PC-9 (cell line): ENCODE results near the gene ZNF587.

Source experiments
- CTCF ChIP-seq: fragments of 200-600 bp; sonication (generic); conservative IDR thresholded peaks from 2 replicates; pipeline ENCODE4 v1.6.1; 2017; ENCODE audit warnings: mixed run types, antibody characterized with exemption, mild to moderate bottlenecking, moderate library complexity
- EZH2 ChIP-seq: fragments of 200-600 bp; sonication (generic); IDR thresholded peaks from 2 replicates; pipeline ENCODE4 v1.8.0; 2017; ENCODE audit warnings: antibody characterized with exemption, low read depth

GRCh38 chr19:57813919-57814504 lies 35.6 kb upstream of the ZNF587 start:
- no peak for TF ChIP-seq EZH2
- no peak for TF ChIP-seq CTCF
